Measurements from ENCODE around the gene REV3L.

DNA sequence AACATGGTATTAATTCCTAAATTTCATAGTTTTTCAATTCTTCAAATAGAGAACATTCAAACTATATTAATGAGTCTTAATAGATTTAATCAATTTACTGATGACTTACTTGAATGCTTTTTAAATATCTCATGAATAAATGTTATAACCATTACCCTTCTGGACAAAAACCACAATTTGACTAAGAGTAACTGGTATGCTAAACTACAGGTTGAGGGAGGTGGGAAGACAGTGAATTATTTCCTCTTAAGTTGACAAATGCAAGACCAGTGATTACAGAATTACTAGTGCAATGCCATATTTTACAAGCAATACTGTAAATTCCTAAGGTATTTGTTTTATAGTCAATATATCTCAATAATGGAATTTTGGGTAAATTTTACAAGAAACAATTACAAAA, 65.1 kb downstream of the REV3L start:
- no peak for TF ChIP-seq CTCF (IDR thresholded peaks at IDR 0.05)
- no peak for TF ChIP-seq POLR2AphosphoS5 (IDR thresholded peaks at IDR 0.05; ENCODE audit: low read depth, low read length)
